SK-N-MC (cell line): ENCODE data around the gene CALM3.

Experiments
- EZH2 ChIP-seq: fragments of 200-600 bp; sonication (generic); IDR thresholded peaks from one replicate; pipeline ENCODE4 v1.6.1; 2017; ENCODE audit warnings: antibody characterized with exemption
- FOXP2 ChIP-seq: optimal IDR thresholded peaks from 2 replicates; pipeline ENCODE3; 2011; ENCODE audit warnings: mild to moderate bottlenecking, moderate library complexity; ENCODE audit not compliant: insufficient read depth; ENCODE audit errors: extremely low read length, control extremely low read depth
- POLR2AphosphoS5 ChIP-seq: IDR thresholded peaks from 2 replicates; pipeline ENCODE4 v1.6.1; 2012; ENCODE audit warnings: mild to moderate bottlenecking, low read depth, low read length, borderline replicate concordance

- TF ChIP-seq EZH2 (no peak), POLR2AphosphoS5 (no peak), FOXP2 (no peak)
Observed at GRCh38 chr19:46630586-46631205, 29.6 kb downstream of the CALM3 start.
